DND-41 (cell line): ENCODE results near the gene ACBD4.

ENCODE experiments used
- EZH2 ChIP-seq: IDR thresholded peaks from 3 replicates; pipeline ENCODE4 v1.6.1; 2012; ENCODE audit warnings: borderline replicate concordance, low read depth, mild to moderate bottlenecking, moderate library complexity, low read length, inconsistent platforms; ENCODE audit not compliant: severe bottlenecking
- TF ChIP-seq, protein P1 (sequence below): IDR thresholded peaks from 2 replicates; pipeline ENCODE4 v1.5.1; 2012; ENCODE audit warnings: borderline replicate concordance, low read length, moderate library complexity, mild to moderate bottlenecking; ENCODE audit not compliant: poor library complexity, severe bottlenecking; ENCODE audit errors: extremely low read depth

- TF ChIP-seq, protein P1, sequence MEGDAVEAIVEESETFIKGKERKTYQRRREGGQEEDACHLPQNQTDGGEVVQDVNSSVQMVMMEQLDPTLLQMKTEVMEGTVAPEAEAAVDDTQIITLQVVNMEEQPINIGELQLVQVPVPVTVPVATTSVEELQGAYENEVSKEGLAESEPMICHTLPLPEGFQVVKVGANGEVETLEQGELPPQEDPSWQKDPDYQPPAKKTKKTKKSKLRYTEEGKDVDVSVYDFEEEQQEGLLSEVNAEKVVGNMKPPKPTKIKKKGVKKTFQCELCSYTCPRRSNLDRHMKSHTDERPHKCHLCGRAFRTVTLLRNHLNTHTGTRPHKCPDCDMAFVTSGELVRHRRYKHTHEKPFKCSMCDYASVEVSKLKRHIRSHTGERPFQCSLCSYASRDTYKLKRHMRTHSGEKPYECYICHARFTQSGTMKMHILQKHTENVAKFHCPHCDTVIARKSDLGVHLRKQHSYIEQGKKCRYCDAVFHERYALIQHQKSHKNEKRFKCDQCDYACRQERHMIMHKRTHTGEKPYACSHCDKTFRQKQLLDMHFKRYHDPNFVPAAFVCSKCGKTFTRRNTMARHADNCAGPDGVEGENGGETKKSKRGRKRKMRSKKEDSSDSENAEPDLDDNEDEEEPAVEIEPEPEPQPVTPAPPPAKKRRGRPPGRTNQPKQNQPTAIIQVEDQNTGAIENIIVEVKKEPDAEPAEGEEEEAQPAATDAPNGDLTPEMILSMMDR = no peak
- TF ChIP-seq EZH2 = no peak
Measured at GRCh38 chr17:45172232-45172540, 36.7 kb downstream of the ACBD4 start.
